OCI-LY1 (cell line): ENCODE results near the gene LPCAT1.

ENCODE experiments used
- EZH2 ChIP-seq: fragments of 200-600 bp; sonication (generic), shearing (Covaris generic); IDR thresholded peaks from 2 replicates; pipeline ENCODE4 v1.8.0; 2017; ENCODE audit warnings: borderline replicate concordance, mixed run types, mild to moderate bottlenecking, antibody characterized with exemption, low read length, moderate library complexity, mixed read lengths
- TF ChIP-seq, protein P1 (sequence below): fragments of 200-600 bp; sonication (generic), shearing (Covaris generic); IDR thresholded peaks from 2 replicates; pipeline ENCODE4 v1.5.1; 2017; ENCODE audit warnings: mild to moderate bottlenecking, antibody characterized with exemption, low read length, moderate library complexity, mixed read lengths

DNA sequence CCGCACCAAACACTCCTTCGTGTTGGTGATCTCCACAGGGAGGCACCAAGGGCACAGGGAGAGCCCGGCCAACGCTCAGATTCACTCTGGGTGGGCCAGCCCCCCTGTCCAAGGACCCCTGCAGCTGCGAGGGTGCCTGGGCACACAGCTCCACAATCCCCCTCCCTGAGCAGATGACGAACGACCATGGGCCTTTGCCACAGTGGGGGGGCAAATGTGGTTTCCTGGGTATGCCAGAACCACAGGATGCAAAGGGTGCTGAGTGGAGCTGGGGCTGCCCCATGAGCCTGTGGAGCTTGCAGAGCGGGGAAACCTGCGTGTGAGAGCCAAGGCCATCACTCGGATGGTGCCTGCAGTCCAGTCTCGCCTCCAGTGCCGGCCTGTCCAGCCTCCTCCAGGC is 31.0 kb downstream of the LPCAT1 start:
- TF ChIP-seq, protein P1, sequence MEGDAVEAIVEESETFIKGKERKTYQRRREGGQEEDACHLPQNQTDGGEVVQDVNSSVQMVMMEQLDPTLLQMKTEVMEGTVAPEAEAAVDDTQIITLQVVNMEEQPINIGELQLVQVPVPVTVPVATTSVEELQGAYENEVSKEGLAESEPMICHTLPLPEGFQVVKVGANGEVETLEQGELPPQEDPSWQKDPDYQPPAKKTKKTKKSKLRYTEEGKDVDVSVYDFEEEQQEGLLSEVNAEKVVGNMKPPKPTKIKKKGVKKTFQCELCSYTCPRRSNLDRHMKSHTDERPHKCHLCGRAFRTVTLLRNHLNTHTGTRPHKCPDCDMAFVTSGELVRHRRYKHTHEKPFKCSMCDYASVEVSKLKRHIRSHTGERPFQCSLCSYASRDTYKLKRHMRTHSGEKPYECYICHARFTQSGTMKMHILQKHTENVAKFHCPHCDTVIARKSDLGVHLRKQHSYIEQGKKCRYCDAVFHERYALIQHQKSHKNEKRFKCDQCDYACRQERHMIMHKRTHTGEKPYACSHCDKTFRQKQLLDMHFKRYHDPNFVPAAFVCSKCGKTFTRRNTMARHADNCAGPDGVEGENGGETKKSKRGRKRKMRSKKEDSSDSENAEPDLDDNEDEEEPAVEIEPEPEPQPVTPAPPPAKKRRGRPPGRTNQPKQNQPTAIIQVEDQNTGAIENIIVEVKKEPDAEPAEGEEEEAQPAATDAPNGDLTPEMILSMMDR: no peak
- TF ChIP-seq EZH2: no peak
